GM19463 (cell line): ENCODE measurements around the gene ATP6V1C2.
"Not testable (repeated sequence)": the region's sequence is repeated elsewhere in the genome, so short reads cannot be mapped to it uniquely, and the experiment has no call there.

ENCODE experiments used
- ATAC-seq: cut with Tn5 transposase; IDR thresholded peaks from one replicate; pipeline ENCODE4 v1.9.1; 2021; ENCODE audit warnings: mild to moderate bottlenecking, moderate library complexity; ENCODE audit not compliant: unreplicated experiment

The ATP6V1C2 gene

GRCh38 chr2:10783421-10783820, 62.0 kb downstream of the ATP6V1C2 start:
- ATAC-seq: no peak

GRCh38 chr2:10784719-10785118, 63.3 kb downstream of the ATP6V1C2 start:
- ATAC-seq: no peak

GRCh38 chr2:10785260-10785659, 63.8 kb downstream of the ATP6V1C2 start:
- ATAC-seq: no peak

DNA sequence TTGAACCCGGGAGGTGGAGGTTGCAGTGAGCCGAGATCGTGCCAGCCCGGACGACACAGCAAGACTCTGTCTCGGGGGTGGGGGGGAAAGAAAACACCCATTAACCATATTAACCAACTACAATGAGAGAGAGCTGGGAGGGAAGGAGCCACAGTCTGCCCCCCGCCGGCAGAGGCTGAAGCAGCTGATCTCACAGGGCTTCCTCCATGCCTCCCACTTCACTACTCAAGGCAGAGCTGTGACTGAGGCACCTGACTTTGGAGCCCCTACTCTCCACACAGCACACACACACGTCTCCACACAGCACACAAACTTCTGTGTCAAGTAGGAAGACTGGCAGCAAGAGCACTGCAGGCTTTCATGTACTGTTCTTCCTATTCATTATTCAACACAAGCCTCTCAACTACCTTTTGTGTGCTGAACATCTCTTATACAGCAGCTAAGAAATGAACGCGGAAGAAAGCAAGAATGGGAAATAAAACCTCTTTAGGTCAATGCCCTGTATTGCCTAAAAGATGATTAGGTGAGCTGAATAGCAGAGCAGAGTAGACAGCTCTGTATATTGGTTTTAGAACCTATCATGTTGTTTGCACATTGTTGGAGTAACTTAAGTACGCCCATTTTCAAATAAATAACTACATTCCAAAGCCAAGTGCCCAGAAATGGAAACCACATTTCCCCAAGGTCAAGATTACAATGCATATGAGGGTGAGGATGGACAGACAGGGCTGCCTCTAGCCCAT, 65.0 kb downstream of the ATP6V1C2 start:
- ATAC-seq: no peak

DNA sequence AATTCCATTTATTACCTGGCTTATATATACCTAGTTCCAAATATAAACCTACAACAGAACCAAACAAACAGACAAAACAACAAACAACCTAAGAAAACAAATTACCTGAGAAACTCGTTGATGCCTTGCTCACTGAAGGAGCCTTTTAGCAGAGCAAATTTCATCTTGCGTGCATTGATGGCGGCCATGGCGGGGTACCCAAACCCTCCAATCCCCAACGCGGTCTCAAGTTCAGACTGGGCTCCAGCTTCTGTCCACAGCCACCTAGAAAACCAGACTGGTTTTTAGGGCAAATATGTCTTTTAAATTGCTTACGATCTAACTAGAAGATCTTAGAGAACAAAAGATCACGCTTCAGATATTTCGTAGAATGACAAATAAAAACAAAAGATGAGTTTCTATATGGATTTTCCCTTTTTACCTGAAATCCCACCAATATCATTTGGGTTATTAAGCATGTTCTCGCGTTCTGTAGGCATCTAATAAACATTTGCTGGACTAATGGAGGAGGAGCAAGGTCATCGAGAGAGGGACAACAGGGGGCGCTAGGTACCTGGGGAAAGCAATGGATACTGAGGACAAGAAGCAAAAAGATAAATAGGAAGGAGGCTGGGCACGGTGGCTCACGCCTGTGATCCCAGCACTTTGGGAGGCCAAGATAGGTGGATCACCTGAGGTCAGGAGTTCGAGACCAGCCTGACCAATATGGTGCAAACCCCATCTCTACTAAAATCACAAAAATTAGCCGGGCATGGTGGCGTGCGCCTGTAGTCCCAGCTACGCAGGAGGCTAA, 65.9 kb downstream of the ATP6V1C2 start:
- no peak for ATAC-seq

DNA sequence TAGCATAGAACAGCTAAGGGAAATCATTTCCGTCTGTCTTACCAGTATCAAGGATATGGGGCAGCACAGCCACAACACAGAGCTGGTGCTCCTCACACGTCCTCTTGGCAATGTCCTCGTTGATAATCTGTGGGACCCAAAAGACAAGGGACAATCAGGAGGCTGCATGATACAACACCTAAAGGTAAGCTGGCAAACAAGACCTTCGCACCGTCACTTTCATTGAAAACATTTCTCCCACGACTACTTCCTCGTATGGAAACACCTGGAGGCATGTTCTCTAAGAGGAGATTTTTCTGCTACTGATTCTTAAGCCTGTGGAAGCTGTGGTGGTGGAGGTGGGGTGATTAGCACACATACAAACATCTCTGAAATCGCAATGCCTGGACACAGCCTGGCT, 67.4 kb downstream of the ATP6V1C2 start:
- no peak for ATAC-seq

- peak; percentile 80 for ATAC-seq
These were observed 69.0 kb downstream of the ATP6V1C2 start for GRCh38 chr2:10790228-10790973.

DNA sequence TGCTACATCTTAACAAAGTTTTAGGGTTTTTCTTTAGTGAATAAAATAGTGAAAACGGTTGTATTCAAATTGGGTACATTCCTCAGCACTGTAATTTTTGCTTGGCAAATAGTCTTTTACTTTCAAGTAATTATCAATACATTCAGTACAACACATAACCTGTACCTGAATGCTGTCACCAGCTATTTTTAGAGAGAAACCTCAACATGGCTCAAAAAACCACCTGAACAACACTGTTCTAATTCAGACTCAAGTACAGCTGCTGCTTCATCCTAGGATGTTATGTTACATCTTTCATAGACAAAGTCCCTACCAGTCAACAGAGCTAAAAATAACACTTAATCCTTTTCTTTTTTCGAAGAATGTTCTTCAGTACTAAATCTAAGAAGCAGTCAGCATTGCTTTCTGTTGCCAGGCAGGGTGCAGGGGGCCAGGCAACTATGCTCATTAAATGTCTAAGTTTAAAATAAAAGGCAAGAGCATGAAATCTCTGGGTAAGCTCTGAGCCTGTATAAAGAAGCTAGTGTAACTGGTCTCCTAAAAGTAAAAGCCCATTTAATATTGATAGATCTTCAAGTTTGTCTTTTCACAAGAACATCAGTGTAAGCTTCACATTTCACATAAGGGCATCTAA, 70.7 kb downstream of the ATP6V1C2 start:
- peak; percentile 59 for ATAC-seq

- no peak for ATAC-seq
These were observed 71.4 kb downstream of the ATP6V1C2 start for GRCh38 chr2:10792660-10793400.

GRCh38 chr2:10793816-10794215, 72.4 kb downstream of the ATP6V1C2 start:
- ATAC-seq: no peak

GRCh38 chr2:10794876-10795275, 73.4 kb downstream of the ATP6V1C2 start:
- no peak for ATAC-seq

- ATAC-seq: no peak
These were observed 74.1 kb downstream of the ATP6V1C2 start for GRCh38 chr2:10795508-10796046.

- no peak for ATAC-seq
These were observed 75.3 kb downstream of the ATP6V1C2 start for GRCh38 chr2:10796703-10797102.

DNA sequence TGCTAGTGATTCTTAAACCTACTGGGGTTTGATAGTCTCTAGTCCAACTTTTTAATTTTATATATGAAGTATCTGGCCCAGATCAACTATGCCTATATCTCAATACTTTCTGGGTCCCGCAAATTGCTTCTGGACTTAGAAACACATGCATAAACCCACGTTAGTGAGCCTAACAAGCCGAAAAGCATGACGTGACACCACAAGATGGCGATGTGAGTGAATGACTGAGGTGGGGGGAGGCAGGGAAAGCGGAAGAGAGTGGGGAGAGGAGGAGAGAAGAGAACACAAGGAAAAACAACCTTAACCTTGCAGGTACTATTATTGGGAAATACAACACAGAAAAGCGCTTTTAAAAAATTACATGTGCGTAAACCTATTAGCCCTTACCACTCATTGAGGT, 77.4 kb downstream of the ATP6V1C2 start:
- no peak for ATAC-seq

- ATAC-seq: no peak
These were observed 78.7 kb downstream of the ATP6V1C2 start for GRCh38 chr2:10800163-10800562.

DNA sequence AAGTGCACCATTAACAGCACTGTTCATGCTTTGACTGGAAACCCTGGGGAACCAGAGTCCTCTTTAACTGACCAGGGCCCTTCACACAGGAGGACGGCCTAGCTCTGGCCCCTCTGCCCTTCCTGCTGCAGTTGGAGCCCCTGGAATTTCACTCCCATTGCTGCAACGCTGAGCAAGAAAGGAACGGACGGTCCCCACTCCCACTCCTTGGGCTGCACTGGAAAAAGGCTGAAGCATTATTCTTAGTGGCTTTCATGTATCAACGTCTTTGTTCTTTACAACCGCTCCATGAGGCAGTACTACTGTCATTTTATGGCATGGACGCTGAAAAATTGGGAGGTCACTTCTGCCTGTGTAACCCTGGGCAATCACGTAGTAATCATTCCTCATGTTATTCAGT, 81.2 kb downstream of the ATP6V1C2 start:
- ATAC-seq: no peak

DNA sequence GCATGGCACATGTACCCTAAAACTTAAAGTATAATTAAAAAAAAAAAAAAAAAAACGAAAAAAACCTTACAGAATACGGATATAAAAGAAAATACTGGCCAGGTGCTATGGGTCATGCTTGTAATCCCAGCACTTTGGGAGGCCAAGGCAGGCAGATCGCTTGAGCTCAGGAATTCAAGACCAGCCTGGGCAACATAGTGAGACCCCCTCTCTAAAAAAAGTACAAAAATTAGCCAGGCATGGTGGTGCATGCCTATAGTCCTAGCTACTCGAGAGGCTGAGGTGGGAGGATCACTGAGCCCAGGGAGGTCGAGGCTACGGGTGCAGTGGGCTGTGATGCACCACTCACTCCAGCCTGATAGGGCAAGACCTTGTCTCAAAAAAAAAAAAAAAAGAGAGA, 84.6 kb downstream of the ATP6V1C2 start:
- ATAC-seq: not testable (repeated sequence)

- no peak for ATAC-seq
These were observed 85.1 kb downstream of the ATP6V1C2 start for GRCh38 chr2:10806543-10806942.

- peak; percentile 32 for ATAC-seq
These were observed 89.1 kb downstream of the ATP6V1C2 start for GRCh38 chr2:10810202-10811161.
